Lower leg skin (tissue), 4 donors: ENCODE measurements around the gene ORM2. TPM values are rescaled to one million over a fixed set of nuclear protein-coding genes. Genes with fewer than 3 reads are reported as not detected.

Source experiments
- DNase-seq, 2 donors: peaks; one replicate each; pipeline ENCODE4 v3.0.0-alpha.2; 2019; ENCODE audit warnings: low spot score in 2 of 2
- H3K4me3 ChIP-seq: fragments of 200-600 bp; sonication (generic); 2 replicates; pipeline ENCODE4 v1.5.1; 2017; ENCODE audit warnings: mild to moderate bottlenecking, low read depth; ENCODE audit not compliant: poor library complexity, severe bottlenecking
- CTCF ChIP-seq, 3 donors: fragments of 450-650 bp; IDR thresholded peaks; one replicate each; pipeline ENCODE4 v1.5.1; 2016; ENCODE audit warnings: antibody characterized with exemption in 3 of 3, mild to moderate bottlenecking in 3 of 3, moderate library complexity in 2 of 3
- POLR2A ChIP-seq, 2 donors: fragments of 450-650 bp; IDR thresholded peaks; one replicate each; pipeline ENCODE4 v1.6.1; 2016 to 2017; ENCODE audit warnings: antibody characterized with exemption in 2 of 2, mild to moderate bottlenecking in 1 of 2, moderate library complexity in 1 of 2
- WGBS, 2 donors: methylation state at CpG; one replicate each; pipeline ENCODE4 v1.1.5; 2018; 5-methylcytosine and 5-hydroxymethylcytosine counted together
- intact Hi-C: fragments of 100-400 bp; cut with DNase I; formaldehyde crosslinking; loops from one replicate; pipeline ENCODE4 v1.15.0; 2023; ENCODE audit warnings: low total_unique reads
- total RNA-seq, 4 donors: library from RNA; depleted of rRNA; stranded (reverse); fragments of >200 nt; gene quantifications; one replicate each; pipeline ENCODE4 v1.1.0, GENCODE V29; 2016

Gene ORM2
- total RNA-seq, 4 donors from 2014 or later, result not detected

GRCh38 chr9:114378016-114378415 lies 48.3 kb downstream of the ORM2 start:
- H3K4me3 ChIP-seq, result no peak overlapping the region
- intact Hi-C loops, result no loop called here
- DNase-seq, result no peak
- no peak for TF ChIP-seq POLR2A (IDR thresholded peaks at IDR 0.05)
- no peak for TF ChIP-seq CTCF (IDR thresholded peaks at IDR 0.05)
- 92 to 93% methylated on average over 8 of the region's 8 CpGs for WGBS, 2 donors

- H3K4me3 ChIP-seq, result no peak overlapping the region
- intact Hi-C loops, result no loop called here
- no peak for TF ChIP-seq POLR2A (IDR thresholded peaks at IDR 0.05)
- no peak for TF ChIP-seq CTCF (IDR thresholded peaks at IDR 0.05)
- WGBS, 2 donors, result 93 to 100% methylated on average over 5 of the region's 5 CpGs
- no peak for DNase-seq
Observed at GRCh38 chr9:114378883-114379282, 49.2 kb downstream of the ORM2 start.

Other genes starting within 250 kb of the ORM2 start
- 1 to 10 TPM in 2 of 4 donors, under 1 TPM in 2; 0.53 to 5.3 (median 1.9) TPM for gene KIF12, start 230.6 kb upstream of the ORM2 start, total RNA-seq
- 10 to 100 TPM in 3 of 4 donors, 1 to 10 TPM in 1; 9.4 to 16.1 (median 12.3) TPM for gene COL27A1, start 174.3 kb upstream of the ORM2 start, total RNA-seq
- not detected for gene ORM1, start 6.8 kb upstream of the ORM2 start, total RNA-seq
- gene AKNA, start 58.1 kb downstream of the ORM2 start, total RNA-seq, result 10 to 100 TPM in 1 of 4 donors, 1 to 10 TPM in 3; 6.4 to 13.2 (median 8.0) TPM
- 10 to 100 TPM in 3 of 4 donors, 1 to 10 TPM in 1; 8.7 to 15.0 (median 10.5) TPM for gene WHRN, start 175.6 kb downstream of the ORM2 start, total RNA-seq